ENCODE measurements around the gene OR51D1.

OR51D1 gene, protein sequence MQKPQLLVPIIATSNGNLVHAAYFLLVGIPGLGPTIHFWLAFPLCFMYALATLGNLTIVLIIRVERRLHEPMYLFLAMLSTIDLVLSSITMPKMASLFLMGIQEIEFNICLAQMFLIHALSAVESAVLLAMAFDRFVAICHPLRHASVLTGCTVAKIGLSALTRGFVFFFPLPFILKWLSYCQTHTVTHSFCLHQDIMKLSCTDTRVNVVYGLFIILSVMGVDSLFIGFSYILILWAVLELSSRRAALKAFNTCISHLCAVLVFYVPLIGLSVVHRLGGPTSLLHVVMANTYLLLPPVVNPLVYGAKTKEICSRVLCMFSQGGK

DNA sequence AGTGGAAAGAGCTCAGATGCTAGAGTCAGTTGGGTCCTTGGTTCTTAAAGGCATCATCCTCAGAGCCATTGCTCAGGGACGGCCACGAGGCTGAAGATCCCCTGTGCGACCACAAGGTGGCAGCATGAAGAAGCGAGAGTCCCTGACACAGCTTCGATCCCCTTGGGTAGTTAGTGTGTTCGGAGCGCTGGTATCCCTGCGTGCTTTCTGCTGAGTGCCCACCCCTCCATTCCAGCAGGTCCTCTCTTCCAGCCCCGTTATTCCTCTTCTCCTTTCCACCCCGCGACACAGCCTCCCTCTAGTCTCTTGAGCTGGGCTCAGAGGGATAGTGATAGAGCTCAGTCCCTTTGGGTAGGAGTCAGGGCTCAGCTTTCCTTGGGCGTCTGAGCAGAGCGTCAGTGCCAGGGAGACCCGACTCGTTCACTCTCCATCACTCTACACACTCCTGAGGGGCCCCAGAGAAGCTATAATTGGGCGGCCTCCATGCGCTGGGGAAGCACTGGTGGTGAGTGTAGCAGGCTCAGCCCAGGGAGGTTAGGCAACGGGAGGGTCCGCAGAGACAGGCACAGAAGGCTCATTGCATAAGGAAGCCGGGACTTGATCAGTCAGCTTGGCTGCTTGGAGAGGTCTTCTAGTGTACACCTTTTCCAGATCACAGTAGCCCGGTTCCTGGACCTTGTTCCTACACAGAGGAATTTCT lies at the start of gene OR51D1:
Gene OR51D1 (plus strand): TSS at position 516 of the 700 bp plus-strand sequence. CDS start 2,314 bp downstream, outside the sequence.
- DNase-seq, result peak; percentile 71

DNA sequence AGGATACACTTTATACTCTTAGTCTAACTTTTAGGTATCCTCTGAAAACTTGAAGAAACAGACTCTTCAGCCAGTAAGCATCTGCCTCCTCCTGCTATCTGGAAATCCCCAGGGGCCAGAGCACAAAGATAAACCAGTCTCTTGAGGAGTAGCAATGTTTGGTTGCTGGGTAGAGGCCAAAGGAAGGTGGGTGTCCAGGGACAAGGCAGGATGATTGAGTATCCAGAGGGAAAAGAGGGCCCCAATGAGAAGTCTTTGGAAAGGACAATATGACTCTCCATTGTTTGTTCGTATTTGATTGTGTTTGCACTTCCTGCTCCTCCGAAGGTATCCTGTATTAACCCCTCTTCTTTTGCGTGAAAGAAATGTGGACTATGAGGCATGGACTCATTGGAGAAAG lies 48.3 kb upstream of the OR51D1 start:
- DNase-seq, result no peak

DNA sequence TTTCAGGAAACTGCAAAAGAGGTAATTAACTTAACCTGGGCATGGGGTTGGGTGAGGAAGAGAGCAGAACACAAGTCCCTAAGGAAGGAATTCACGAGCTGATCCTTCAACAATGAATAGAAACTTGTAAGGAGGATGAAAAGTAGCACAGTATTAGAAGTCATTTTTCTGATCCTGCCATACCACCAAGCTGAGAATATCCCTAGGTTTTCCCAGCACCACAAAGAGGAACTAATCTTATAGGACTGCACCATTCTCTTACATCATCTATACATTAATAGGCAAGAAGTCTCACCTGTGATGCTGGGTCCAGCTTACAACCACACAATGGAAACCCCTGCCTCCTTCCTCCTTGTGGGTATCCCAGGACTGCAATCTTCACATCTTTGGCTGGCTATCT lies 43.5 kb upstream of the OR51D1 start, which contains the start of gene OR52I1:
Gene OR52I1 (plus strand): TSS at position 301 of the 400 bp plus-strand sequence. CDS start 0 bp downstream, at position 301.
- DNase-seq, result no peak

DNA sequence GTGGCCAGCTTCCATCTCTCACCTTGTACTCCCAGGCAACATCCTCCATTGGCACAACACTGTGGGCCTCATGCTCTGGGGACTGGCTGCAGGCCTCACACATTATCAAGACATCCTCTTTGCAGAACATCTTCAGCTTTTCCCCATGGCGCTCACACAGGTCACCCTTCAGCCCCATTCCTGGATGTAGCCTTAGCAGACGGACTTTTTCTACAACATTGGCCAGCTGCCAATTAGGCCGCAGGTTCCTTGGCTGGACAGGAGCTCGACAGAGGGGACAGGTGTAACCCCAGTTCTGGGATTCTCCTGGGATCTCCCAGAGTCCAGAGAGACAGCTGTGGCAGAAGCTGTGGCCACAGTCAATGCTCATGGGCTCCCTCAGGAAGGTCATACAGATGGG lies 32.2 kb upstream of the OR51D1 start:
- DNase-seq, result no peak

DNA sequence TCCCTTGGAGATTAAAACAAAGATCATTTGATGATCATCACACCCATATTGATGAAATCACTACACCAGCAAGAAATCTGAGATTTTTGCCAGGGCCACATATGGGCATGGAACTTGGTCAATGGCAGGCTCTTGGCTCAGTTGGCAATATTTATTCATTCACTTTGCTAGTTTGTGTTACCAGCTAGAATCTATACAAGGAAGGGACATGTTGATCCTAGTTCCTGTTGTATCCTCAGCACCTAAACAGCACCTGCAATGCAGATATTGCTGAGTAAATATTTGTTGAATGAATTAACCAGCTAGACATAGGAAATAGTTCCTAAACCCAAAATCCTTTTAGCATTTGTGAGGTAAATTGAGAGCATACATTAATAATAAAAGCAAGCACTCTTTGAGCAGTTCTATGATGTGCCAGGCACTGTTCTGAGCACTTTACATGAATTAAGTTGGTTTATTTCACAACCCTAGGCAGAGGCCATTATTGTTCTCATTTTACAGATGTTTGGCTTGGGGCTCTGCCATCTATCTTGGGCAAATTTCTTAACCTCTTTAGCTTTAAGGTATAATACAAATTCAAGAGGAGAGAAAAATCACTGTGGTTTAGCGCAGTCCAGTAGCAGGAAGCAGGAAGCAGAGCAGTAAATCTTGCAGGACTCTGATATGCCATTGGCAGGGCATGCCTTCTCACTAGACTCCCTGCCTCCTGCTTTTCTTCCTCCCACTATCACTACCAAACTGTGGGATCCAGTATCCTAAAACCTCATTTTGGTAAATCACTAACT lies 30.9 kb upstream of the OR51D1 start:
- DNase-seq, result no peak

DNA sequence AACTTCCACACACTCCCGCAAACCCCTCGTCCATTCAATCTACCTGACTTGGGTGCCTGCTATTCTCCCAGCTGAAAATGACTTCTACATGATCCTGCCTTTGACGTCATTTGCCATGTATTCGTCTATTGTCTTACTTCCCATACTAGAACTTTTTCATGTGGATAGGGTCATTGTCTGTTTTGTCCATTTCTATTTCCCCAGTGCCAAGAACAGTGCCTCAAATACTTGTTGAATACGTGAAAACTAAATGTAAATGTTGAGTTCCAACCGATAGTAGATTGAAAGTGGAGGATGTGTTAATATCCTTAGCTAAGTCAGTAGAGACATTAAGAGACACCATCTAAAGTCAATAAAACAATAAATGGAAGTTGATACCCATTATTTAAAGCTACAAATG lies 30.2 kb upstream of the OR51D1 start:
- no peak for DNase-seq

DNA sequence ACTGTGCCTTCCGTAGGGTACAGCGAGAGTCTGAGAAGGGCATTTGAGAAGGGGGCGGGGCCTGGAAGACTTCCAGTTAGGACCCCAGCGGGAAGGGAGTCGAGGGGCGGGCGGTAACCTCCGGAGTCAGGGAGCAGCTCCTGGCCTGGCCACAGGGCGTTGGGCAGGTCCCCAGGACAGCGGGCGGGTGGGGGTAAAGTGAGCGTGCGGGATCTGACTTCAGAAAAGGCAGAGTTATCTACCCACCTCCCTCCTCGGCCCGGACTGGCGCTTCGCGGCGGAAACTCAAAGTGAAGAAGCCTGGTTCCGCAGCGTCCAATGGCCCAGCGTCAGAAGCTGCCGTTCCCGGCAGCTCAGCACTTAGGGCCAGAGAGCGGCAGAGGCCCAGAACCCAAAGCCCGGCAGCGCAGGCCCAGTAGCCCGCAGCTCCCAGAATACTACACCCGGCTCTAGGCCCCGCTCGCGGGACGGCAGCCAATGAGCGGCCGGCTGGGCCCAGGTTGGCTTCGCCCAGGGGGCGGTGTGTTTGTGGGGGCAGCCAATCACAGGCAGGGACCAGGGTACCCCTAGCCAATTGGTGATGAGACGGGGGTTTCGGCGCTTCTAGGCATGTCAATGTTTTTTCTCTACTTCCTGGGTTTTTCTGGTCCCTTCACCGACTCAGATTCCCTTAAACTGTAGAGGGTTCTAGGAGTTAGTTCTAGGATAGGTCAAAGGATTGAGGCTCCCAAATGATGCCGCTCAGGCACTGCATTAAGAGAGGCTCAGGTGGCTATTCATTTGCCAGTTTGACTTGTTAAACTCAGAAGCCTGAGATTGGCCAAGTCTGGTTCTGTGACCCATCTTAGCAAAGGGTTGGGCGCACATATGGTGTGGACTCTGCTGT lies 29.3 kb upstream of the OR51D1 start, which contains the start of gene TRIM68:
Gene TRIM68 (minus strand): TSS at position 451 of the 886 bp plus-strand sequence. CDS start 2,727 bp downstream, outside the sequence.
- DNase-seq, result peak; percentile 97

DNA sequence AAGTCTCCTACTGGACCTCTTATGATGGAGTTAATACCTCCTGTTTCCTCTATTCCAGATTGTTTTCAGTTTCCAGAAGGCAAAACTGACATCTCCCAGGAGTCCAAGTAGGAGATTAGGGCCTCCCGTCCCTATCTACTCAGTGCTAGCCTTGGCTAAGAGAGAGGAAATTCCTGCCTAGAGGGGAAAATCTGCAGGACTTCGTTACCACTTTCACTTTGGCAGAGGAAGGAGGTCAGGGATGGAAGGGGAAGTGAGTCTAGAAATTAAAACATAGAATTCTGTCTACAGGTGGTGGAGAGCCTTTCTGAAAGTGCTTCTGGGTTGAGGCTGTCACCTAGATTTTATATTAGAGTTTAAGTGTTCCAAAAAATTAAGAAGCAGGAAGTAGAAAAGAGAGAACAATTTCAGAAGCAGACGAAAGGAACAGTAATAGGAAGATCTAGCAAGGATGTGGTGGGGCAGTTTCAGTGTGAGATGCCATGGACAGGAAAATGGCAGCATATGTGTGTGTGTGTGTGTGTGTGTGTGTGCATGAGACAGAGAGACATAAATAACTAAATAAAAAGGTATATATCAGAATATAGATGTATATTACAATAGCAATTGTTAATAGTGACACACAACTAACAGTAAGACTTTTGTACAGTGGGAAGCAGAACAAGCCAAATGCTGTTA lies 26.9 kb upstream of the OR51D1 start:
- DNase-seq, result peak; percentile 42

DNA sequence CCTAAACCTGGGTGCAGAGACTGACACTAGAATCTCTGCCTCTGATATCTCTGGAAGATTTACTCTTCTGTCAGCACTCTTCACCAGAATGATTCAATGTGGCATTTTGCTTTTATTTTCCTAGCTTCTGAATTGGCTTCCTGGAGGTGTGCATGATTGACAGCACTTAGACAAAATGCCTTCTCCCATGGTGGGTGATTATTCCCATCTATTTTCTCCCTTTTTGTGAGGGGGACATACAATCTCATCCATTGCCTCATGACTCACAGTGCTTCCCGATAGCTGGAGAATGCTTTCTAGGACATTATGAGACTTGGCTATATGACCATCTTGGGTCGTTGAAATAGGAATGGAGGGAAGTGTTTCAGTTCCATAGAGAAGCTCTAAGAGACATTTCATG lies 25.3 kb upstream of the OR51D1 start:
- DNase-seq, result no peak

DNA sequence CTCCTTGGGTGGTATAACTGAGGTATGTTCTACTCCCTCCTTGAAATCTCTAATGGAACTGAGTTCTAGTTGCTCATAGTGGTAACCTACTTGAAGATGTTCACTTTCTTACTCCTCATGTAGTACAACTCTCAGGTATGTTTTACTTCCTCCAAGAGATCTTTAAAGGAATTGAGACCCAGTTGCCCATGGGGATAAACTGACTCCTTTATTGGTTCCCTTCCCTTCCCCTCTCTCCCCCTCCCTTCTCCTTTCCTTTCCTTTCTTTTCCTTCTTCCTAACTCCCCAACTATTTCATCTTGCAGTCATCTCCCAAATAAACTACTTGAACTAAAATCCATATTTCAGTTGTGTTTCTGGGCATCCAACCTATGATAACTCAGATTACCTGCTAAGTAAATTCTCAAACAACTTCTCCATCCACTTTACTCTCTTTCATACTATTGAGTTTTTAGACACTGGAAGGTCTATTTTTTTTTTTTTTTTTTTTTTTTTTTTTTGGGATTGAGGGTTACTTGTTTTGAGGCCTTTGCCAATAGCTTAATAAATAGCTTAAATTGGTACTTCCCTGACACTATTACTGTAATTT lies 21.3 kb upstream of the OR51D1 start:
- no peak for DNase-seq

DNA sequence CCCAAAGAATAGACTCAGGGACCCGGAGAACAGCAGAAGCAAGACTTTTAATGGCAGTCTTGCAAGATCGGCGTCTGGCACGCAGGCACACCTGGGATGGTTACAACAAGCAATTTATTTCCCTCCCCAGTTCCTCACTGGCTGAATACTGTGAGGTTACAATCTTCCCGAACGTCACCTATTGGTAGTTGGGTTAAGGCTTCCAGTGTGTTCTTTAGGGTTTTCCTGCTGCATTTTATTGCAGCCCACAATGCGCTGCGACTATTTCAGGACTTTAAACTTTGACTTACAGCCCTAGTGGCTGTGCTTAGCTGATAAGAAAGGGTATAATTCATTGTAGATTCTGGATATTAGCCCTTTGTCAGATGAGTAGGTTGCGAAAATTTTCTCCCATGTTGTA lies 17.8 kb upstream of the OR51D1 start:
- DNase-seq, result no peak

DNA sequence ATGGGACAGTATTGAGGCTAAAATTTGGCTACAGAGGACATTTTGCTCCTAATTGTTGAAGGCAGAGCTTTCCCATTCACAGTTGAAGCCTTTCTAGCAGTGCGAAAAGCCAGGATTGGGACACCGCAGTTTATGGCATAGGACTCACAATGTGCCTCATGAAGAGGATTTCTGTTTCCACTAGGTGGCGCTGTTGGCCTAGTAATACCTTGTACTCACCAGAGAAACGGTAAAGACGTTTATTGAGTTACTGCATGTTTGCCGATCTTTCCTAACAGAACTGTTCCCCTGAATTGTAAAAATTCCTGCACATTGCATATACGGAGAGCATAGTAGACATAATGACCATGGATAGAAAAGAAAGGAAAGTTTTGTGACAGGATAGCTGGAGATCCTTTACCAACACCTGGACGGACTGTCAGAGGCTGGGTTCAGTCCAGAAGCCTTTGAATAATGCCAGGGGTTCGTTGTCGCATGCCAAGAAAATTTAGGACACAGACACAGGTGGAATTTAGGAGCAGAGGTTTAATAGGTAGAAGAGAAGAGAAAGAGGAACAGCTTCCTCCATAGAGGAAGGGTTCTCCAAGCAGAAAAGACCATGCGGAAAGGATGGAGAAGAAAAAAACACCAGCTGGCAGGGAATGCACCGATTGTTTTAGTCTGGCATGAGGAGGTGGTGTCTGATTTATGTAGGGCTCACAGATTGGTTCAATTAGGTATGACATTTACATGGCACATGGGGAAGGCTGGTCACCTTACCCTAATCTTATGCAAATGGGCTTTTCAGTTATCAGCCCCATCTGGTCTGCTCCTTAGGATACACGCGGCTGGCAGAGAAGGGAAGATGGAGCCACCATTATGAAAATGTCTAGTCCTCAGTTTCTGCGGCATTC lies 10.8 kb upstream of the OR51D1 start:
- DNase-seq, result peak; percentile 72

DNA sequence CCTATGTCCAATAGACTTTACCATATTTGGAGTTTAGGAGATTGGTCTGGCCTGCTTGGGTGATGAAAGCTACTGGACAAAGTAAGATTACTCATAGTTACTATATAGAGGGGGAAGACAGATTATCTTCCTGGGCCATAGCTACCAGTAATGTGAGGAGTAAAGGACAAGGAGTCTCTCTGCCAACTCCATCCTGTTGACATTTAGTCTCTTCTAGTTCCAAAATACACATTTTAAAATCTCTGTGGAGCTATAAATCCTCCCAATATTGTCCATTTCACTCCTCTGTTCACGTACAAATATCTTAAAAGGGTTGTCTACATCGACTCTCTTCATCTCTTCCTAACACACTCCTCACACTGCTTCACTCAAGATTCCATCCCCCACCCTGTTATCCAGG lies 1.1 kb upstream of the OR51D1 start:
- DNase-seq, result no peak

DNA sequence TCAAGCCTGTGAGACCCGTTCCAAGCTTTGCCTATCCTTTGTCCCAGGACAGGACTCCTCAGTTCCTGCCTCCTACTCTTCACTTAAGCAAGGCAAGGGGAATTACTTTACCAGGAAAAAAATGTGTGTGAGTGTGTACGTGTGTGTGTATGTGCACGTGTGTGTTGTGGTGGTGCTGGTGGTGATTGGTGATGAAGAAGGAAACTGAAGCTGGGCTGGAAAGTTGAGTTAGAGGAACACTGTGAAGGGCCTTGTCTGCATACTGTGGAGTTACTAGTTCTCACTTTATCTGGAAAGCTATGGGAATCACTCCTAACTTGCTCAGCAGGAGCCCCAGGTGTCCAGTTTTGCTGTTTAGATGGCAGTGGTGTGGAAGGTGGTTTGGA lies 378 bp downstream of the OR51D1 start:
- no peak for DNase-seq

DNA sequence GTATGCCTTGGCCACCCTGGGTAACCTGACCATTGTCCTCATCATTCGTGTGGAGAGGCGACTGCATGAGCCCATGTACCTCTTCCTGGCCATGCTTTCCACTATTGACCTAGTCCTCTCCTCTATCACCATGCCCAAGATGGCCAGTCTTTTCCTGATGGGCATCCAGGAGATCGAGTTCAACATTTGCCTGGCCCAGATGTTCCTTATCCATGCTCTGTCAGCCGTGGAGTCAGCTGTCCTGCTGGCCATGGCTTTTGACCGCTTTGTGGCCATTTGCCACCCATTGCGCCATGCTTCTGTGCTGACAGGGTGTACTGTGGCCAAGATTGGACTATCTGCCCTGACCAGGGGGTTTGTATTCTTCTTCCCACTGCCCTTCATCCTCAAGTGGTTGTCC lies 2.7 kb downstream of the OR51D1 start:
- no peak for DNase-seq

DNA sequence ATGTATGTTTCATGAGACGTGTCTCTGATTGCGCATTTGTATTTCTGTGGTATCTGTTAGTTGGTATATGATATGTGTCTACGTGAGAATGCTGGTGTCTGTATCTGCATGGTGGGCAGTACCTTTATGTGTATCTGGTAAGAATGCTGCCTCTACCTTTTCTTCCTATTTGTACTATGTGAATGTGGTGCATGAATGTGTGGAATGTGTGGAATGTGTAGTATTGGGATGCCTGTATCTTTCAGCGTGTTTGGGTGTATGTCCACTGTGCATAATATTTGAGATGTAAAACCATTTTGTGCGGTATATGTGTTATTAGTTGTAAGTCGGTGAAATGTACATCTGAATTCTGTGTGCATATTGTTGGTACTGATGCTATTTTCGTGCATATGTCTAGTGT lies 4.2 kb downstream of the OR51D1 start:
- DNase-seq, result no peak

DNA sequence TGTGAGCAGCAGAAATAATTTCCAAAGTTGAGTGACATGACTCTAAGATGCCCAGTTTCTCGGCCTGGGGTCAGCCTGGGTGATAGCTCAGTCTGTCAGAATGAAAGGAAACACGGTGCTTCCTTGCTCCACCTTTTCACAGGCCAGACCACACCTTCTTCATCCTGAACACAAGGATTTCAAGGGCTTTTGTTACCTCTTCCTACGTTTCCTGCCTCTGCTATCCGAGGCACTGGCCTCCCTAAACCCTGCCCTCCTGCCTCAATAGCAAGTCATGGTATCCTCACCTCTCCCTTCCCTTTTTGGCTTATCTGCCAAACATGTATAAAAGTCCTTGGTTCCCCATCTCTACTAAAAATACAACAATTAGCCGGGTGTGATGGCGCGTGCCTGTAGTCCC lies 4.8 kb downstream of the OR51D1 start:
- DNase-seq, result no peak

DNA sequence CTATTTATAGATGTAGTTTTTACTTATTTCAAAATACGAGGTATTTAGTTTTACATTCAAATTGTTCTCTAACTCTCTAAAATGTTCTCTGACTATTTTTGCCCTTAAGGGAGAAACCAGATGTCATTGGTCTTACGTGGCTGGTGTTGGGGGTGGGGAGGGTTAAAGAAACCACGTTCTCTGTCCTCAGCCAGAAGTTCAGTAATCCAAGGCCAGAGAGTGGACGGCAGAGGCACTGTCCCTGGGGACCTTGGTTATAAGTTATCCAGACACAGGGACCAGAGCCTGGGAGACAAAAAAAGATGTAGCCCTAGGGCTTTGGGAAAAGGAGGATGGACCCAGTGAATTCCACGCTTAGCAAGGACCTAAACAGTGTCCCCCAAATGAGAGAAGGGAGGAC lies 5.8 kb downstream of the OR51D1 start:
- DNase-seq, result no peak

DNA sequence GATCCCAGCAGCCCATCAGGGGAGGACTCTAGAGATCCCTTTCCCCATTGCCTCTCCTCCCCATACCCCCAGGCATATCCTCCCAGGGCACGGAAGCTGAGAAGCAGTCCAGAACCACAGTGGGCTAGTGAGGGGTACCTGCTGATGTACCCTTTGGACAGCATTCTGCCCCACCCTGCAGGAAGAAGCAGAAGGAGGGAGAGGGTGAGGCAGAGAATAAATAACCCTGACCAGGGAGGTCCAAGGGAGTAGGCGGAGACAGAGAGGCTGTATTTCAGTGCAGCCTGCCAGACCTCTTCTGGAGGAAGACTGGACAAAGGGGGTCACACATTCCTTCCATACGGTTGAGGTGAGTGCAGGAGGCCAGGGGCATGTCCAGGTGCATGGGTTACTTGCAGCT lies 6.4 kb downstream of the OR51D1 start, which contains the start of gene OR51E1:
Gene OR51E1 (plus strand): TSS at position 301 of the 400 bp plus-strand sequence. CDS start 8,545 bp downstream, outside the sequence.
- DNase-seq, result no peak

DNA sequence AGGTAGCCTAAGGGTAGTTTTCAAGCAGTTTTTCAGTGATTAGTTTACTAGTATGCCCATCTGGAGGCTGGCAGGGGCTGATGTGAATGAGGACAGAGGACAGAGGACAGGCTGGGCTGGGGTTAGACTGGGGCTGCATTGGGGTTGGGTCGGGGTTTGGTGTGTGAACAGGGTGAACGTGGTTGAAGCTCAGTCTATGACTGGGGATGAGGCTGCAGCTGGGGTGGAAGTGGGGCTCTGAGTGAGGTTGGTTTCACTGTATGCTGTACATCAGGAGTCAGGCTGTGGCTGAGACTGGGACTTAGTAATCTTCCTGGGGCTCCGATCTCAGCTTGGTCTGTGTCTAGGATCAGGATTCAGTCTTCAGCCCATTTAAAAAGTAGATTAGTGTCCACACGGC lies 7.0 kb downstream of the OR51D1 start:
- no peak for DNase-seq
